AG20443 (cell line): ENCODE results near the gene CD74.
A peak's percentile ranks its signal among the peaks of the same experiment; 100 is the strongest.

Experiments
- DNase-seq: peaks from one replicate; pipeline ENCODE4 v3.0.0; 2012; ENCODE audit warnings: low spot score, mixed read lengths

CD74 gene

DNA sequence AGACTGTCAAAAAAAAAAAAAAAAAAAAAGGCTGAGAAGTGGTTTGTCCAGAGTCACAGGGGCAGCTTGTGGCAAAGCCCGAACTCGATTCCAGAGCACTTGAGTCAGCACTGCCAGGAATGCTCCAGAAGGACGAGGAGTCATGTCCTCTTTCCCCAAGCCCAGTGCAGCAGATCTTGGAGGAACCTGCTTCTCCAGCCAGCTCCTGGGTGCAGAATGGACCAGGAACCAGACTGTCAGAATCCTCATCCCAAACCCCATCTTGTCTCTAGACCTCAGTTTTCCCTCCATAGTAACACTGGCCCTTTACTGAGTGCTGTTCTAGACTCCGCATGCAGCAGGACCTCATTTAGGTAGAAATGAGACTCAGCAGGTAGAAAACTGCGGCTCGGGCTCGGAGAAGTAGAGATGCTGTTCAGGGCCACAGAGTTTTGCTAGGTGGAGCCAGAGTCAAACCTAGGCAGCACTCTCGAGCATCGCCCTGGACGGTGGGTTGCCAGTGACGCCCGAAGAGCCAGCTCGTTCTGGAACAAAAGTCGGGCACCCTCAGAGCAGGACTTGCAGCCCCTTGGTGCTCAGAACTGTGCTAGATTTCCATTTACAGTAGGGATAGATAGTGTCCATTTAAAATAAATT, 15.4 kb downstream of the CD74 start:
- DNase-seq, result peak; percentile 77

DNA sequence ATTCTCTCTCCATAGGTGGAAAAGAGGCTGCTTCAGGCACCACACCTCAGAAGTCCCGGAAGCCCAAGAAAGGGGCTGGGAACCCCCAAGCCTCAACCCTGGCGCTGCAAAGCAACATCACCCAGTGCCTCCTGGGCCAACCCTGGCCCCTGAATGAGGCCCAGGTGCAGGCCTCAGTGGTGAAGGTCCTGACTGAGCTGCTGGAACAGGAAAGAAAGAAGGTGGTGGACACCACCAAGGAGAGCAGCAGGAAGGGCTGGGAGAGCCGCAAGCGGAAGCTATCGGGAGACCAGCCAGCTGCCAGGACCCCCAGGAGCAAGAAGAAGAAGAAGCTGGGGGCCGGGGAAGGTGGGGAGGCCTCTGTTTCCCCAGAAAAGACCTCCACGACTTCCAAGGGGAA, 16.4 kb downstream of the CD74 start:
- no peak for DNase-seq

DNA sequence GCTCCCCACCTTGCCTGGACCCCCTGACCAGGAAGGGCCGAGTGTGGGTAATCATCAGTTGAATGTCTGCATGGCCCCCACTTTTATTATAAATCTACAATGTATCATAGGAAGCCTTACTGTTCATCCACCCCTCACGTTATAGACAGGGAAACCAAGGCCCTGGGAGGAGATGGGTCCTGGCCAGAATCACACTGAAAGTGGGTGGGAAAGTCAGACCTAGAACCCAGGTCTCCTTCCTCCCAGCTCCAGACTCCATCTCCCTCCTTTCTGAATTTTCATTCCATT, 17.1 kb downstream of the CD74 start:
- DNase-seq, result no peak

DNA sequence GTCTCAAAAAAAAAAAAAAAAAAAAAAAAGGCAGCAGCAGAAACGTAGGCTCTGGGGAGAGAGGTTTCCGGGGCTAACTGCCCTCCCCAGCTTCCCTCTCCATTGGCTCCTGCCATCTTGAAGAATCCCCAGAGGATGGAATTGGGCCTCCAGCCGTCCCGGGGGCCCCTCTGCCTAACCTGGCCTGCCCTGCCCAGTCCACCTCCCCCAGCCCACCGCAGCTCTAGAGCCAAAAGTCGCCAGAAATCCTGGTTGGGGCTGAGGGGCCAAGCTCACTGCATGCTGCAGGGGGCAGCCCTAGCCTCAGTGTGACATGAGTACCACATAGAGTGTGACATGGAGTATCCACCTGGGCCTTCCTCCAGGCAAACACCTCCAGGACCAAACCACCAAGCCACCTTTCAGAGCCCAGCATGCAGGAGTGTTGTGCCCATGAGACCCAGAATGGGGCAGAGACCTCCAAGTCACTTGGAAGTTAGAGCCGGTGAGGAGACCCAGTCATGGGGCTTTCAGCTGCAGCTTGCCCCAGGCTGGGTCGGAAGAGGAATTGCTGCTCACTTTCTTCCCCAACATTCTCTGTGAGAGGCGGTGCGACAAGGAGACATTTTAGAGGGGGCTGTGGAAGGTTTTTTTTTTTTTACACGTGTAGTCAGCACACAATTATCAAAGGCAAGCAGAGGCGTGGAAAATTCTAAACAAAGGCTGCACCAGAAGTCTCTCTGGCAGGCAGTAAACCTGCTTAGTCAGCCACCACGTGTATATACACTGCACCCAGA, 17.6 kb downstream of the CD74 start:
- no peak for DNase-seq

DNA sequence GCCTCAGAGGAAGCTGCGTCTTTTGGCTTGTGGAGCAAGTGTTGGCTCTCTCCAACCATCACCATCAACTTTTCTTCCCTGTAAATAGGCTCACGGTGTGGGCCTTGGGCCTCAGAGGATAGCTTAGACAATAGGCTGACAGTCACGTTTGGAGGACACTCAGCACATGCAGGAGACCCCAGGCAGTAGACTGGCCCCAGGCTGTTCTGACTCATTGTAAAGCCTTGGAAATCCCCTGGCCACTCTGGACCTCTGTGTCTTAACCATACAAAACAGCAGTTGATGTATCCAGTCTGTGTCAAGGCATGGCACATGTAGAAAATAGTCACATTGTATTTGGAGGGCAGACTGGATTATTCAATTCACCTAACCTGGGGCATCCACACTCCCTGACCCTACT, 18.6 kb downstream of the CD74 start:
- DNase-seq, result no peak

DNA sequence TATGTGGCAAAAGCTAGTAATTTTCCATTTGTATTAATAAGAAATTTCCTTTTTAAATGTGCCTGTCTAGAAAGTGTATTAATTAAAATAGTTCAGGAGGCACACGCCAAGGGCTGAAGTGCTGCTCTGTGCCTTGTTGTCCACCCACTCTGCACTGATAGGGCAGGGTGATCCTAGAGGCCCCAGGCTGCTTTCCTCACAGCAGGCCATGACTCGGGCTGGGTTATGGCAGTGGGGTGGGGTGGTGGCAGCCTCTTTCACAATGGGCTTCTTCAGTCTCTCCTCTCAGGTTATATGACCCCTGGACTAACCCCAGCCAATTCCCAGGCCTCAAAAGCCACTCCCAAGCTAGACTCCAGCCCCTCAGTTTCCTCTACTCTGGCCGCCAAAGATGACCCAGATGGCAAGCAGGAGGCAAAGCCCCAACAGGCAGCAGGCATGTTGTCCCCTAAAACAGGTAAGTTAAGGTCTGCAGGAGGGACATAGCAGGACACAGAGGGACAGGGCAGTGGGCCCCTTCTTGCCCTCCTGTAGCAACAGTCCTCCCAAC, 19.5 kb downstream of the CD74 start:
- DNase-seq, result no peak

DNA sequence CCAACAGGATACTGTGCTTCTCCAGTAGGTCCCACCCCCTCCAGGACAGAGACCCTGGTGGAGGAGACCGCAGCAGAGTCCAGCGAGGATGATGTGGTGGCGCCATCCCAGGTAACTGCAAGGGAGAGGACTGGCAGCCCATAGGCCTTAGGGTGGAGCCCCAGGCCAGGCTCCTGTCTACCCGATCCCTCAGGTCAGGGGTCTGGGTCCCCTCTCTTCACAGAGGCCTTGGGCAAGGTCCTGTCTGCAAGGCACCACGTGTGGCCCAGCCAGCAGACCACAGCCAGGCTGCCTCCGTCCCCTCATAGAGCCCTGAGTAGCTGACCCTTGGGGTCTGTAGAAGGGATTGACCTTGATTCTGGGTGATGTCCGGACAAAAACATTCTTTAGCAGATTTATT, 20.0 kb downstream of the CD74 start:
- DNase-seq, result no peak

DNA sequence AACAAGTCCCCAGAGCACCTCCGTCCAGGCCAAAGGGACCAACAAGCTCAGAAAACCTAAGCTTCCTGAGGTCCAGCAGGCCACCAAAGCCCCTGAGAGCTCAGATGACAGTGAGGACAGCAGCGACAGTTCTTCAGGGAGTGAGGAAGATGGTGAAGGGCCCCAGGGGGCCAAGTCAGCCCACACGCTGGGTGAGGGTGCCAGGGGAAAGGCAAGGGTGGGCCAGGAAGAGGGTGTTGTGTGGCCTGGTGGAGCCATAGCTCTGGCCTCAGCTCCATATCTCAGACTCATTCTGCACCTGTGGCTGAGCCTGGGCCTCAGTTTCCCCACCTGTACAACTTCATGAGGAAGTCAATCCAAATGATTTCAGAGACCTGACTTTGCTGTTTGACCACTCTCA, 20.7 kb downstream of the CD74 start:
- no peak for DNase-seq

DNA sequence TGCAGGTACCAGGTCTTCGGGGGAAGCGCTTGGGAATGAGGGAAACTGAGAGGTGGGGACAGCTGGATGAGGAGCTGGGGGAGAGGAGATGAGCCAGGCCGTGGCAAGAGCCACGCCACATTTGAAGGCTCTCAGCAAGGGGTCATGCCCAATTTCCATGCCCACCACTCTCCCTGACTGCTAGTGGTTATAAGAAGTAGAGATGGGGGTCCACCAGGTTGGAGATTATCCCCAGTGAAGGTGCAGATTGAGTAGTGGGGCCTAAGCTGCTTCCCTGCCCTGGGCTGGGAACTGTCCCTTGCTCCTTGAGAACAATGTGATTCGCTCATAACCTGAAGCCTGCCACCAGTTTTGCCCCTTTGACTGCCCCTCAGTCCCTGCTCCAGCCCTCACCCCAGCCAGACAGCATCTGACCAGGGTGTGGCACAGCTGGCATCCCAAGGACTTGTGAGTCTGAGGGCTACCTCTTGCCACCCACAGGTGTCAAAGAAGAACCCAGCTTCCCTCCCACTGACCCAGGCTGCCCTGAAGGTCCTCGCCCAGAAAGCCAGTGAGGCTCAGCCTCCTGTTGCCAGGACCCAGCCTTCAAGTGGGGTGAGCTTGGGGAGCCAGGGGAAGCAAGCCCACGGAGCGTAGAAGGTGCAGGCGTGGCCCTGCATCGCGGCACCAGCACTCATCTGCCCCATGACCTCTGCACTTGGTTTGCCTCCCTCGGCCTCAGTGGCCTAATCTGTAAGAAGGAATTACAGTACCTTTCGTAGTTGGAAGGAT, 21.5 kb downstream of the CD74 start:
- no peak for DNase-seq

DNA sequence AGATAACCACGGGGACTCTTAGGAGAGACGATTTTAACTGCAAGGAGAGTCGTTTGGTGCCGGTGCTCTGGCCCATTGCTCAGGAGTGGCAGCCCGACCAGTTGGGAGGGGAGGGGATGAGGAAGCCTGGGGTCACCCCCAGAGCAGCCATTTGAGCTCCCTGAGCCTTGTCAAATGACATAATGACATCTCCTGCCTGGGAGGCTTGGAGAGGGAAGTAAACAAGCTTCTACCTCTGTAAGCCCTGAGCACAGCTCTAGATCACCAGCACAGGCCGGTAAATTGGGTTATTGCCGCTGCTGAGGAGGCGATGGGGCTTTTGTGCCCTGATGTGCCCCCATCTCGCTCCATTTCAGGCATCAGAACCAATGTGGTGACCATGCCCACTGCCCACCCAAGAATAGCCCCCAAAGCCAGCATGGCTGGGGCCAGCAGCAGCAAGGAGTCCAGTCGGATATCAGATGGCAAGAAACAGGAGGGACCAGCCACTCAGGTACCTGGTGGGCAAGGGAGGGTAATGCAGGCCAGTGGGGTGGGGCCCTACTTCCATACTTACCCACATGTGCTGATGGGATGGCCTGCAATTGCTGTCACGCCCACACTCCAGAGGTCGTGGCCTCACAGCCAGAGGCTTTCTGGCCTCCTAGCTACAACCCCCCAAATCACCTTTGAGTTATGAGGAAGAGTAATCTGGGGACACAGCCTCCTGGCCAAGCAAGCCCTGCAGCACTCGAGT, 23.0 kb downstream of the CD74 start:
- no peak for DNase-seq

DNA sequence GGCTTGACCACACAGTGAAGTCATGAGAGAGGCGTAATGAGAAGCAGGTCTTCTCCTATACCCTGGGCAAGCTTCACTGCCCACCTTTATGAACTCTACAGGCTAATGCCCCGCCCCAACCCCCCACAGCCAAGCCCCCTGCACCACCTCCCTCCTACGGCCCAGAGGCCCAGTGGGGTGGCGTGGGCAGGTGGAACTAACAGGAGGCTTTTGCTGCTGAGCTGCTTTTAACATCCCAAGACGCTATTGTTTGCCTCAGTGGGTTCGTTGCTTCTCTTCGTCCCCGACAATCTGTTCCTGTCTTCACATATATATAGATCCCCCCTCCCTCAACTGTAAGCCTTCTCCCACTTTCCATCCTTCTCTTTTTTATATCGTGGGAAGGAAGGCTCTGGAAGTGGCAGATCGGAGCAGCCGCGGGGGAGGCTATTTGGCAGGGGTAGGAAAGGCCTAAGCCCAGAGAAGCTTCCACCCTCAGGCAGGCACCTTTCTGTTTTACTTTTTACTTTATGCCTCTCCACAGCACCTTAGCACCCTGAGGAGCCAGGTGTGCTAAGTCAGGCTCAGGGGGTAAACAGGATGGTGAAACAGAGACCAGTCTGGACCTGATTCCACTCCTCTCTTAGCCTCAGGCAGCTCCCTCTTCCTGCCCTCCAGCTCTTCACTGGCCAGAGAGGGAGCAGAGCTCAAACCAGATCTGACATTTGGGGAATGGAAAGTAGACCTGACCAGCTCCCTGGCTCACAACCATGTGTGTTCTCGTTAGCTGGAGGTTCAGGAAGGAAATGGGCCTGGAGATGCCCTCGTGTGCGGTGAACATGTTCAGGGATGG, 26.5 kb downstream of the CD74 start:
- DNase-seq, result no peak

DNA sequence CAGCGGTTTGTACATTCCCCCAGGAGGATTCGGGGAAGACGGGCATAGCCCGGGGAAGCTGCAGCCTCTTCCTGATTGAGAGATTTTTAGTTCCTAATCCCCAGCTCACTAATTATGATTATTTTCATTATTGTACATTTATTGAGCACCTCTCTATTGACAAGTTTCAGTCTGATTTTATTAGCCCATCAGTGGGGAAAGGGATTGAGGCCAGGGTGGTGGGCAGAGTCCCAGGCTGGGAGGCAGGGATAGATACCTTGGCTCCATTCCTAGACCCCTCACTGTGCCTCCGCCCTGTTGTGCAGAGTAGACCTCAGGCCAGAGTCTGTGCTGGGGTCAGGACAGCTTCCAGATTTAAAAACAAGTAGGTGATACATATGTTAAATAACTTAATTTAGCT, 28.0 kb downstream of the CD74 start:
- DNase-seq, result no peak

DNA sequence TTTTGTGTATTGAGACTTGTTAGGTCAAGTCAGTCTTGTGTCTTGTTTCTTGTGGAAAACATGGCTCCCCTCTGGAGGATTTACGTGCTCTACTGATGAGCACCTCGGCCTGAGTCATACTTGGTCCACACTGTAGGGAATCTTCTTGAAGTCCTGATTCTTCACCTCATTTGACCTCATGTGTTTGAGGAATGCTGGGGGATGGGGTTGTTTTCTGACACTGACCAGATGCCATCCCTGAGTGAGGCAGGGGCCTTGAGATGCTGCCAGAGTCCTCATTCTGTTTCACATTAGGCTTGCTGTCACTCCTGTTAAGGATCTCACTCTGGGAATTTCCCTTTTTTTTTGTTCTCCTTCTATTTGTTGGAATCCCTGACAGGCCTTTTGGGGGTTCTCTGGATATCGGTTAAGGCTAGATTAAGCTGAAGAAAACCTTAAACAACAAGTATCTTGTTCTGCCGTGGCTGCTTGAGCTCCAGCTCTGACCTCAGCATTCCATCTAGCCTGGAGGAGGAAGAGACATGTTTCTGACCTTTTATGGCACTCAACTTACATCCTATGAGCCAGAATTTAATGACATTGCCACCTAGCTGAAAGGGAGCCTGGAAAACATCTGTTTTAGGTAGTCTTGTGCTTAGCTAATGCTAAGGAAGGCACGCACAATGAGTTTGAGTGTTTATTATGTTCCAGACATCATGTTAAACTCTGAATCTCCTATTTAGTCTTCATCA, 34.6 kb downstream of the CD74 start:
- peak; percentile 81 for DNase-seq

DNA sequence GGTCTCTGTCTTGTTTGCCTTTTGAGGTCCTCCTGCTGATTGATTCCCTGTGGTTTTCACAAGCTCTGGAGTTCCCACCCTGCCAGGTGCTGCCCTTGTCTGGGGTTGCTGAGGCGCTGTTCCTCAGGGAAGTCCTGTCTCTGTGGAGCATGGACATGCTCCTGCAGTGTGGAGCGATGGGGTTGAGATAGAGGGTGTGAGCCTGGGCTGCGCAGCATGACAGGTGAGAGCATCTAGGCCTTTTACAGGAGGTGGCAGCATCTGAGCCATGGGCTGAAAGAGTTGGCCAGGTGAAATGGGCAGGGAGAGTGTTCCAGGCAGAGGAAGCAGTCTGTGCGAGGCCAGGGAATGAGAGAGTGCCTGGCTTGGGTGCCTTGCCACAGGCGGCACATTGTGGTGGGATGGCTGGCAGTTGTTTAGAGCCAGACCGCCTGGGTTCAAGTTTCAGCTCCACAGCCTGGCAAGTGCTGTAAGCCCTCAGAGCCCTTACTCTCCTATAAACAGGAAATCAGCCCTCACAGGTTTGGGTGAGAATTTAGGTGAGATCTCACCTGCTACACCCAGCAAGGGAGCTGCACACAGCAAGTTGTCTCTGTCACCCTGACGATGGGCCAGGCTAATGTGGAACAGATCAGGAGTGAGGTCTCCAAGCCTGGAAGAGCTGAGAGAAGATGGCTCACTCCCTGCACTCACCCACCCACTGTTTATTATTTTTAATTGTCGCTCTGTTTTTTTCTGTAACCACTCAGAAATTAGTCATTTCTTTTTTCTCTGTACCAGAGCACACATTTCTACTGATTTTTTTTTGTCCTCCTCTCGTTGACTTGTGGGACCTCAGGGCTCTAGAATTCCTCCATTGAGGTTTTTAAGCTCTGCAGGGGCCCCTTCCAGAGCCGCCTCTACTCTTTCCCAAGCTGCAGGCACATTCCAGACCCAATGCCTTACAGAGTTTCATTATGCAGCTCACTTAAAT, 35.6 kb downstream of the CD74 start:
- peak; percentile 80 for DNase-seq

DNA sequence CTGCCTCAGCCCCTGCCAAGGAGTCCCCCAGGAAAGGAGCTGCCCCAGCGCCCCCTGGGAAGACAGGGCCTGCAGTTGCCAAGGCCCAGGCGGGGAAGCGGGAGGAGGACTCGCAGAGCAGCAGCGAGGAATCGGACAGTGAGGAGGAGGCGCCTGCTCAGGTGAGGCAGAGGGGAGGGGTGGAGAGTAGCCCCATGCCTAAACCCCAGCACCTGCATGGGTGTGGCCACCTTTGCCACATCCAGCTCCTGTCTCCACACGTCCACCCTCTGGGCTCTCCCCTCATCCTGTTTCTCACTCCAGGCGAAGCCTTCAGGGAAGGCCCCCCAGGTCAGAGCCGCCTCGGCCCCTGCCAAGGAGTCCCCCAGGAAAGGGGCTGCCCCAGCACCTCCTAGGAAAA, 38.1 kb downstream of the CD74 start:
- no peak for DNase-seq

DNA sequence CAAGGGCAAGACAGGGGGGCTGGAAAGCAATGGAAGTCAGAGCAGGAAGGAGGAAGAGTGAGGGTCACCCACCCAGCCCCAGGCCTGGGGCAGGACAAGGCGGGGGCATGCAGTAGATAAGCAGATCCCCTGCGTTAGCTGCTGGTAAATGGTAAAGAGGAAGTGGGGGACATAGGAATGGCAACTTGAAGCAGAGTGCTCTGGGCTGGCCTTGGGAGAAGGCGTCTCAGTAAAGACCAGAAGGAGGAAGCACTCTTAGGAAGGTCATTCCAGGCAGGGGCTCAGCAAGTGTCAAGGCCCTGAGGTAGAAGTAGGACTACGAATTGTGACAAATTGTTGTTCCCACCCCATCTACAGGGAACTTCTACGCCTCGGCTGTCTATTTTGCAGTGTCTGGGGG, 40.1 kb downstream of the CD74 start:
- no peak for DNase-seq

DNA sequence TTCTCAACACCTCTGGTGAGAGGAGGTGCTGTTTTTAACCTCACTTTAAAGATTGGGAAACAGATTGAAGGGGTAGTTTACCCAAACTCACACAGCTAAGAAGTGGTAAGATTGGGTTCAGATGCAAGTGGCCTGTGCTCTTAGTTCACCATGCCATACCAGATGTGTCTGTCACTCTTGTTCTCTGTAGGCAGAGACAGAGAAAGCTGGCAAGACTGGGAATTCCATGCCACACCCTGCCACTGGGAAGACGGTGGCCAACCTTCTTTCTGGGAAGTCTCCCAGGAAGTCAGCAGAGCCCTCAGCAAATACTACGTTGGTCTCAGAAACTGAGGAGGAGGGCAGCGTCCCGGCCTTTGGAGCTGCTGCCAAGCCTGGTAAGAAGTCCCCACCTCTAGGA, 44.2 kb downstream of the CD74 start:
- DNase-seq, result no peak

DNA sequence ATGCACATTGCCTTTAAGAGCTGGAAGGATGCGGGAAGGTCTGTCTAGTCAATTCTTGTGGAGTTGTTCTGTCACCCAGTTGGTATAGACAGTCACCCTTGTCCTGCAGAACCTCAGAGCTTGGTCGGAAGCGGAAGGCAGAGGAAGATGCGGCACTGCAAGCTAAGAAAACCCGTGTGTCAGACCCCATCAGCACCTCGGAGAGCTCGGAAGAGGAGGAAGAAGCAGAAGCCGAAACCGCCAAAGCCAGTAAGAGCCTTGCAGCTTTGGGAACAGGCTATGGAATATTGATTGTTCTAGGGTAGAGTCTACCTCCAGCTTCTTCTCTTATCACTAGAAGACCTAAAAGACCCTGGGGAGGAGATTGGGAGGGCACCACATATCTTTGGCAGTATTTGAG, 48.7 kb downstream of the CD74 start:
- no peak for DNase-seq

DNA sequence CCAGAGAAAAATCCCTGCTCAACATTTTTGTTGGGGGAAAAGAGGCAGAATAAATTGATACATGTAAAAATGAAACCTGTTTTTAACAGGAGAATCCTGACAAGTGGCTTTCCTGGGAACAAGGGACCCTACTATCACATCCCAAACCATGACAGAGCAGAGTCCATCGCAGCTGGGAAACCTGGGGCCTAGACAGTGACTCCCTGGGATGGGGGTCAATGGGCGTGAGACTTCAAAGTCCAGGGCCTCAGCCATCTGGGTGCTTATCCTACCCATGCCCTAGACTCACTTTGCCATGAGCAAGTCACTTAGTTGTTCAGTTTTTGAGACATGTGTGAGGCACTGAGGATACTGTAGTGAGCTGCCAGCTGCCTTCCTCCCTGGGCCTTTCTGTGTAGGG, 49.5 kb downstream of the CD74 start:
- no peak for DNase-seq

DNA sequence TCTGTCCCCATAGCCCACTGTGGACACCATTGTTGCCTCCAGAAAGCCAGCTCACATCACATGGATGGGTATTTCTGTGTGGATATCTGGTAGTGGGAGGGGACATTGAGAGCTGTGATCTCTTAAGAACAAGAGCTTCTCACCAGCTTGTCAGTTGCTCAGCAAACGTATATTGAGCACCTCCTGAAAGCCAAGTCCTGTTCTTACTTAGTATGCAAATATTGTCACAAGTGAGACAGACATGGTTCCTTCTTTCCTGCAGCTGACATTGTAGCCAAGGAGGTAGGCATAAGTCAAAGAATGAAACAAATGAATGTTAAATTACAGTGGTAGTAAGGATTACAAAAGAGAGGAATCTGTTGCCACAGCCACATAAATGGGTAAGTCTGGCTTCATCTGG, 51.4 kb downstream of the CD74 start:
- DNase-seq, result no peak
